PC-9 (cell line): ENCODE results near the gene RASAL2.

Experiments used
- CTCF ChIP-seq: fragments of 200-600 bp; sonication (generic); conservative IDR thresholded peaks from 2 replicates; pipeline ENCODE4 v1.6.1; 2017; ENCODE audit warnings: mixed run types, antibody characterized with exemption, mild to moderate bottlenecking, moderate library complexity
- EZH2 ChIP-seq: fragments of 200-600 bp; sonication (generic); IDR thresholded peaks from 2 replicates; pipeline ENCODE4 v1.8.0; 2017; ENCODE audit warnings: antibody characterized with exemption, low read depth

GRCh38 chr1:178065250-178065649, 28.7 kb upstream of the RASAL2 start:
- TF ChIP-seq CTCF: no peak
- TF ChIP-seq EZH2: no peak
